ENCODE measurements around the gene FMN1.

Gene FMN1

DNA sequence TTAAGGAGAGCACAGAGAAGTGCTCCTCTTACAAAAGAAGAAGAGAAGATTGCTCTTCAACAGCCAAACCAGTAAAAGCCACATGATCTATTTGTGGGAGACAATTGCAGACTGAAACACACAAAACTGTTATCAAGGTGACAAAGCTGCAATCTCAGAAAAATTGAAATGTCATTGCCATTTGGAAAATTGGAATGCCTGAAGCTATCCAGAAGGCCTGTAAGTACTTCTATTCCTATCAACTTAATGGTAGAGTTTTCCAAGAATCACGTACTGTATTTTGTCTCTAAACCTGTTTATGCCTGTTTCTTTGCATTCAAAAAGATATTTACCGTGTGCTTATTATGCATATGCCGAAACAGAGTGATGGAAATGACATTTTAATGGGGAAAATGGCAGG is 272.0 kb downstream of the FMN1 start:
- TF ChIP-seq, protein P1, sequence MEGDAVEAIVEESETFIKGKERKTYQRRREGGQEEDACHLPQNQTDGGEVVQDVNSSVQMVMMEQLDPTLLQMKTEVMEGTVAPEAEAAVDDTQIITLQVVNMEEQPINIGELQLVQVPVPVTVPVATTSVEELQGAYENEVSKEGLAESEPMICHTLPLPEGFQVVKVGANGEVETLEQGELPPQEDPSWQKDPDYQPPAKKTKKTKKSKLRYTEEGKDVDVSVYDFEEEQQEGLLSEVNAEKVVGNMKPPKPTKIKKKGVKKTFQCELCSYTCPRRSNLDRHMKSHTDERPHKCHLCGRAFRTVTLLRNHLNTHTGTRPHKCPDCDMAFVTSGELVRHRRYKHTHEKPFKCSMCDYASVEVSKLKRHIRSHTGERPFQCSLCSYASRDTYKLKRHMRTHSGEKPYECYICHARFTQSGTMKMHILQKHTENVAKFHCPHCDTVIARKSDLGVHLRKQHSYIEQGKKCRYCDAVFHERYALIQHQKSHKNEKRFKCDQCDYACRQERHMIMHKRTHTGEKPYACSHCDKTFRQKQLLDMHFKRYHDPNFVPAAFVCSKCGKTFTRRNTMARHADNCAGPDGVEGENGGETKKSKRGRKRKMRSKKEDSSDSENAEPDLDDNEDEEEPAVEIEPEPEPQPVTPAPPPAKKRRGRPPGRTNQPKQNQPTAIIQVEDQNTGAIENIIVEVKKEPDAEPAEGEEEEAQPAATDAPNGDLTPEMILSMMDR (IDR thresholded peaks at IDR 0.05) = no peak

DNA sequence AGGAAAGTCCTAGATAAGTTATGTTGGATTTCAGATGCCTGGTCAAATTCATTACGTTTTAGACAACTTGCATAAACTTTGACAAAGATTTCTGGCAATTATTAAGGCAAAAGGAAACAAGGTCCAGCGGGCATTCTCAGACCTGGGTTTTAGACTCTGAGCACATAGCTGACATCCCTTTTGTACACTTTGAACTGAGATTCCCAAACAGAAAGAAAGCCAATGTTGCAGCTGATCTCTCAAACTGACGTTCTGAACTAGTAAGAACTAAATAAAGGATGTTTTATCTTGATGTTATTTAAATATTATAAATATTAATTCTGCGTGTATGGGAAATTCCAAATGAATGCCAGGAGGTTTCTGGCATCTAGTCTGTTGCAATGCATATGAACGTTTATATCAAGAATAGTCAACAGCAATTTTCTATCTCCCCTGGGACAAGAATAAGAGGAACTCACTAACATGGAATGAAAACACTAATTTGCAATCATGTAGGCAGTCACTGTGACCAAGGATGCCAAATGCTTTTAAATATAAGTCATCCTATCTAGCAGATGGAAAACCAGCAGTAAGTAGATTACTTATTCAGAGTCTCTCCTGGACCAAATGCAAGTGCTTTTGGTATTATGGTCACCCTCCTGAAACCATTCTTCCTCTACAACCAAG is 274.6 kb downstream of the FMN1 start:
- TF ChIP-seq, protein P1 (IDR thresholded peaks at IDR 0.05) = no peak

DNA sequence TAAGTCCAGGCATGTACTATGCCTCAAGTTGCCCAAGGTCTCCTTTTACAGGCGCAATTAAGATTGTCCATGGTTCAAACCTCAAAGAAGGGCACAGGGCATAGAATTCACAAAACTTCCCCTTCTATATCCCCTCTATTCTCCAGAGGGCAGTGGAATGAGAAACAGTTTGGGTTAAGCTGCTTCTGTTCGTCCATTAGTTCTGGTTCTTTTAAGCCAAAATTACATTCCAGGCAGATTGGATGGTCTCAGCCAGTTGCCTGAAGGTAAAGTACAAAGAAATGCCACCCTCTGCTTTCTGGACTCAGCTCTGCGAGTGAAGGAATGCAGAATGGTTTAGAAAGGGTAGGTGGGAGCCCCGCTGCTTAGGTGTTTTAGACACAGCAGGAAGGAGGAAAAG is 276.0 kb downstream of the FMN1 start:
- TF ChIP-seq, protein P1 (IDR thresholded peaks at IDR 0.05) = no peak

DNA sequence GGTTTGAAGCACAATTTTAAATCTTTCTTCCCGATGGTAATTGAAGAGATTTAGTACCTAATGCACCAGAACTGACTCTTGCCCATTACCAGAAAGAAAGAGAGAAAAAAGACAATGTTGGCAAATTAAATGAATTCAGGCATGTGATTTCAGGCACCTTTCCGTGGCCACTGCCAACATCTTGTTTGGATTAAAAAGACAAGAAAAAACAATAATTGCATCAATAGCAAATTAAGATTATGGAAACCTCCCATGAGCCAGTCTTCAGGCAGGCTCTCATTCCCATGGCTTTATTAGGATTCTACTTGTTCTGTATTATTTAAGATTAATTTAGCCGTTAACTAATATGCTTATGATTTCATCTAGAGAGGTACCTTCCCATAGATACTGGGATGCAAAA is 283.7 kb downstream of the FMN1 start:
- TF ChIP-seq, protein P1 (IDR thresholded peaks at IDR 0.05) = no peak

DNA sequence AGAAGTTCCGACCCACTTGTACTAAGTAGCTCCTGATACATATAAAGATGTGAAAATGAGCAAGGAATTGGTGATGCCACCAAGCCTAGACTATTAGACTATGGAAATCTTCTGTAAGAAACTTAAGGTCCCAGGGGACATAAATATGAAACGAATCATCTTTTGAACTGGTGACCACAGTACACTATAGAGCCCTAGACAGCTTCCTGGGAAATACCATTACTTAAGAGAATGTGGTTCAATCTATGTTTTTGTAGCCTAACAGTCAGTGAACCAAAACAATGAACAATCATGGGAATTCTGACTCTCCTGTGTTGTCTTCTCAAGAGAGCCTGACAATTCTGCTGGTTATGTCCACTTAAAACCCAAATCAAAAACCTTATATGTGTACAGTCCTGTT is 285.1 kb downstream of the FMN1 start:
- TF ChIP-seq, protein P1 (IDR thresholded peaks at IDR 0.05) = no peak

DNA sequence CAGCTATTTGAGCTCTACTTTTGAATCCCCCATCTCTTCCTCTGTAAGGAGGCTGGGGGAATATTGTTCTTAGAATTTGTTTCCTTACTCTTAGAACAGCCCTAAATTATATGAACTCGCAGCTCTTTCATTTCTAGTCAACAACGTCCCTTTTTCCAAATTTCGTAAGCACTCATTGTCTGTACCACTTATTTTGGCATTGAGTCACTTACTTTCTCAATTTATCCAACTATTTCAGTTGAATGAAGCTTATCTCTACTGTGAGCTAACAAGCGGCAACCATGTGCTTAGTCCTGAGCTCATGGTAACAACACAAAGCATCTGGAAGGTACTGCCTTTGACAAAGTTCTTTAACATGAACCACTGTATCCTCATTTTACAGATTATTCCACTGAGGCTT is 285.6 kb downstream of the FMN1 start:
- TF ChIP-seq, protein P1 (IDR thresholded peaks at IDR 0.05) = no peak

DNA sequence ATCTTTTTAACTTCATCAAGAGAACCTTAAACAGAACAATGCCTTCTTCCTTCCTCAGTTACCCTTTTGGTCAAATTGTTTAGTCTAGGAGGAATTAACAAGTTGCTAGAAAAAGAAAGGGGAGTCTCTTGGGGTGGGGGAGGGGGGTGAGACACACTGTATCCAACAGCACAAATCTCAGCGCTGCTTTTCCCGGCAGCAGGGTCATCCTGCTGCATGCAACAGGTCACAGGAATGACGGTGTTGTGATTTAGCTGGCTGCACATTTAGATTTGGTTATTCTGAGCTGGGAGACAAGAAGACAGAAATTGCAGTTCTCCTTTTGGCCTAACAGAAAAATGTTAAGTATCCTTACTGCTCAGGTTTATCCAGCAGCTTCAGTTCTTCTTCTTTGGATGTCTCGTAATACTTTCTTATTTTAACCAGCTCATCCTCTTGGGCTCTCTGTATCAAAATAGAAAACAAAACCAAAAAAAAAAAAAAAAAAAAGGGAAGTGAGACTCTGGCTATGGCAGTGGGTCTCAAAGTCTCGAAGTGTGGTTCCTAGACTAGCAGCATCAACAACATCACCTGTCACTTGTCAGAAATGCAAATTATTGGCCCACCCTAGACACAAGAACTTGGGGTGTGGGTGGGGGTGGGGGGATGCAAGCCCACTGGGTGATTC is 286.2 kb downstream of the FMN1 start:
- TF ChIP-seq, protein P1 (IDR thresholded peaks at IDR 0.05) = no peak
